Endometrial microvascular endothelial cells (primary cell): ENCODE data around the gene RASSF5. TPM values are rescaled to one million over a fixed set of nuclear protein-coding genes. Genes with fewer than 3 reads are reported as not detected.
"Not testable (repeated sequence)": the region's sequence is repeated elsewhere in the genome, so short reads cannot be mapped to it uniquely, and the experiment has no call there.

ENCODE experiments used
- in situ Hi-C: cut with HindIII; loops from 2 replicates; pipeline ENCODE4 v1.10.0; 2017; ENCODE audit warnings: low sequenced_read_pairs, low pct_unique_long_range_greater_than_20kb; ENCODE audit errors: inconsistent ontology term
- total RNA-seq: library from RNA; depleted of rRNA; stranded (reverse); fragments of >200 nt; gene quantifications from one replicate; pipeline ENCODE4 v1.2.3, GENCODE V29; 2015; ENCODE audit errors: inconsistent ontology term

Gene RASSF5
- total RNA-seq, 1 donor from 2014 or later, result 0.74 TPM

- in situ Hi-C loops, result no loop called here
These were observed 34.9 kb upstream of the RASSF5 start for GRCh38 chr1:206472454-206472853.

GRCh38 chr1:206472886-206473285 lies 34.4 kb upstream of the RASSF5 start:
- in situ Hi-C loops, result no loop called here

GRCh38 chr1:206476058-206476457 lies 31.3 kb upstream of the RASSF5 start:
- in situ Hi-C loops, result no loop called here

GRCh38 chr1:206476591-206476990 lies 30.7 kb upstream of the RASSF5 start:
- in situ Hi-C loops, result no loop called here

- in situ Hi-C loops, result no loop called here
These were observed 30.2 kb upstream of the RASSF5 start for GRCh38 chr1:206477110-206477509.

GRCh38 chr1:206477581-206478380 lies 29.6 kb upstream of the RASSF5 start:
- in situ Hi-C loops, result no loop called here

GRCh38 chr1:206478746-206479145 lies 28.6 kb upstream of the RASSF5 start:
- in situ Hi-C loops, result no loop called here

GRCh38 chr1:206479183-206480125 lies 27.9 kb upstream of the RASSF5 start:
- in situ Hi-C loops, result no loop called here

GRCh38 chr1:206480211-206480610 lies 27.1 kb upstream of the RASSF5 start:
- in situ Hi-C loops, result no loop called here

GRCh38 chr1:206482611-206483010 lies 24.7 kb upstream of the RASSF5 start:
- in situ Hi-C loops, result no loop called here

- in situ Hi-C loops, result not testable (repeated sequence)
These were observed 23.5 kb upstream of the RASSF5 start for GRCh38 chr1:206483864-206484263.

GRCh38 chr1:206484901-206485300 lies 22.4 kb upstream of the RASSF5 start:
- in situ Hi-C loops, result no loop called here

- in situ Hi-C loops, result no loop called here
These were observed 20.1 kb upstream of the RASSF5 start for GRCh38 chr1:206486995-206487788.

GRCh38 chr1:206487970-206488369 lies 19.4 kb upstream of the RASSF5 start:
- in situ Hi-C loops, result no loop called here

- in situ Hi-C loops, result no loop called here
These were observed 18.9 kb upstream of the RASSF5 start for GRCh38 chr1:206488466-206488865.

GRCh38 chr1:206489980-206490770 lies 17.2 kb upstream of the RASSF5 start:
- in situ Hi-C loops, result no loop called here

GRCh38 chr1:206490771-206491405 lies 16.4 kb upstream of the RASSF5 start:
- in situ Hi-C loops, result no loop called here

- in situ Hi-C loops, result no loop called here
These were observed 15.7 kb upstream of the RASSF5 start for GRCh38 chr1:206491616-206492015.
